GM19452 (cell line): ENCODE results near the gene BMF.
"Not testable (repeated sequence)": the region's sequence is repeated elsewhere in the genome, so short reads cannot be mapped to it uniquely, and the experiment has no call there.

Experiments
- ATAC-seq: cut with Tn5 transposase; IDR thresholded peaks from one replicate; pipeline ENCODE4 v1.9.1; 2021; ENCODE audit not compliant: unreplicated experiment

Gene BMF, protein sequence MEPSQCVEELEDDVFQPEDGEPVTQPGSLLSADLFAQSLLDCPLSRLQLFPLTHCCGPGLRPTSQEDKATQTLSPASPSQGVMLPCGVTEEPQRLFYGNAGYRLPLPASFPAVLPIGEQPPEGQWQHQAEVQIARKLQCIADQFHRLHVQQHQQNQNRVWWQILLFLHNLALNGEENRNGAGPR

GRCh38 chr15:40108855-40109735, at the start of gene BMF:
Gene BMF (minus strand): TSS chr15:40108879. CDS start chr15:40106086, 2,793 bp downstream.
- peak; percentile 56 for ATAC-seq

GRCh38 chr15:40157778-40158447, 49.2 kb upstream of the BMF start:
- no peak for ATAC-seq

DNA sequence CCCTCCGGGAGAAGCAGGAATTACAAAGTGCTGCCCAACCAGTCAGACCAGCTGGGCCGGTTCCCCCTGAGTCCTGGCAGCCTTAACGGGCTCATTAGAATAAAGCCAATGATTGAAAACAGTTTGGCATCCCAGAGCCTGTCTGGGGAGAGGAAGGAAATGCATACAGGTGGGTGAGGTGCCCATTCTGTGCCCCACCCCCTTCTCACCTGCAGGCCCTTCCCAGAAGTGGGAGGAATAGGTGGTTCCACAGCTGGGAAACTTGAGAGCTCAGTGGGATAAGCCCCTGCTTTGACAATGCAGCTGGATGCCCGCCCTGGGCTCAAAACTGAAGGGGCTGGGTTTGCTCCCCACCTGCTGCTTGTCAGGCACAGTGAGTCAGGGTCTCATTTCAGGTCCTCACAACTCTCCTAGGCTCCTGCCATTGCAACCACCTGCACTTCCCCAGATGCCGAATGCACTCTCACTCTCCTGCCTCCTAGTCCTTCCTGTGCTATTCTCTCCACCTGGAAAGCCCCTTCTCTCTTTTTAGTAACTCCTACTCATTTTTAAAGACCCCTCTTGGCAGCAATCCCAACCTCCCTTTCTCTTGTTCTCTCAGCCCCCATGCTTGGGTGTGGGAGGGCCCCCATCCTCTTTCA, 46.7 kb upstream of the BMF start:
- ATAC-seq, result no peak

- not testable (repeated sequence) for ATAC-seq
These were observed 46.1 kb upstream of the BMF start for GRCh38 chr15:40154821-40155220.

DNA sequence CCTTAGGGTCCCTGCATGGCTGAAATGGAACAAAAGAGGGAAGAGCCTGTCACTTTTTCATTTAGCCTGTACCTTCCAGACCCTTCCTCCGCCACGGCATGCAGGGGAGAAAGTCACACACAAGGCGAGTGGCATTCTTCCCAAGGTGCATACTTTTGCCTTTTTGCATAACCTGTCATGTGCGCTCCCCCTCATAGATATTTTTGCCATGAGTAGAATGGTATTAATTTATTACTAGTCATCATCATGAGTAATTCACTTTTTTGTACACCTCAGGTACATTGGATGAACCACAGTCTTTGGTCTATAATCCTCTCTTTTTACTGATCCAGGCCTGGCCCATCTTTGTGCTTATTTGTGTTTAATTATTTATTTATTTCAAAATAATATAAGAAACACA, 43.3 kb upstream of the BMF start:
- ATAC-seq, result no peak

GRCh38 chr15:40151499-40151898, 42.8 kb upstream of the BMF start:
- no peak for ATAC-seq

- no peak for ATAC-seq
These were observed 41.7 kb upstream of the BMF start for GRCh38 chr15:40150163-40150925.

DNA sequence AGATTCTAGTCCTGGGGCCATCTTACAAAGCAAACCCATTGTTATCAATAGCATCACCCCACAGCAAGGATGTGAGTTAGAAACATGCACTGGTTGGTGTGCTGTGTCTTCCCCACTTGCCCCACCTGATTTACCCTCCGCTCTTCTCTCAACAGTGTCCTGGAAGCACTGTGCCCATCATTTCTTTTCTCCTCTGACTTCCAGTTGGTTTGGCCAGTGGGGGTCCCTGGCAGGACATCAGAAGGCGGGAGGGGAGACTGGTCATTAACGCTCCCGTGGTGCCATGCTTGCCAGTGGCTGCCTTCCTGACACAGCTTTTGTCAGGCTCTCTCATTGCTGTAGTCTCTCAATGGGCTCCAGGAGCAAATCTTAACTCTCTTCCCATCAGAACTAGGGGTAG, 40.7 kb upstream of the BMF start:
- no peak for ATAC-seq

DNA sequence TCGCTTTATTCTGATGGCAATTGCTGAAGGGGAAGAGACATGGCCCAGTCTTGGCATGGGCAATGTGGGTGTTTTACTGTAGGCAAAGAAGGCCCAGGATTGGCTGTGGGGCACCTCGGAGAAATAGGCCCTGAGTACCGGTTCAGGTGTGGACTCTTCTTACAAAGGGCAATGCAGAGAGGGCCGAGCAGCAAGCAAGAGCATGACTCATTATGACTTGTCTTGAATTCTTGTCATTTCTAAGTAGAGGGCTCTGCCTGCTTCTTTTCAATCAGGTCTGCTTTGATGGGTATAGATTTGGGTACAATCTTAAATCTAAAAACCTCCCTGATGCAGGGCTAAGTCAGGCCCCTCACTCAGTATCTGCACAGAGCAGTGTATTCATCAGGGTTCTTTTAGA, 37.4 kb upstream of the BMF start:
- no peak for ATAC-seq

GRCh38 chr15:40142428-40142827, 33.7 kb upstream of the BMF start:
- ATAC-seq, result no peak

GRCh38 chr15:40138201-40138570, 29.5 kb upstream of the BMF start:
- not testable (repeated sequence) for ATAC-seq

GRCh38 chr15:40137303-40138200, 28.9 kb upstream of the BMF start:
- ATAC-seq, result no peak

- no peak for ATAC-seq
These were observed 28.0 kb upstream of the BMF start for GRCh38 chr15:40136470-40137302.

DNA sequence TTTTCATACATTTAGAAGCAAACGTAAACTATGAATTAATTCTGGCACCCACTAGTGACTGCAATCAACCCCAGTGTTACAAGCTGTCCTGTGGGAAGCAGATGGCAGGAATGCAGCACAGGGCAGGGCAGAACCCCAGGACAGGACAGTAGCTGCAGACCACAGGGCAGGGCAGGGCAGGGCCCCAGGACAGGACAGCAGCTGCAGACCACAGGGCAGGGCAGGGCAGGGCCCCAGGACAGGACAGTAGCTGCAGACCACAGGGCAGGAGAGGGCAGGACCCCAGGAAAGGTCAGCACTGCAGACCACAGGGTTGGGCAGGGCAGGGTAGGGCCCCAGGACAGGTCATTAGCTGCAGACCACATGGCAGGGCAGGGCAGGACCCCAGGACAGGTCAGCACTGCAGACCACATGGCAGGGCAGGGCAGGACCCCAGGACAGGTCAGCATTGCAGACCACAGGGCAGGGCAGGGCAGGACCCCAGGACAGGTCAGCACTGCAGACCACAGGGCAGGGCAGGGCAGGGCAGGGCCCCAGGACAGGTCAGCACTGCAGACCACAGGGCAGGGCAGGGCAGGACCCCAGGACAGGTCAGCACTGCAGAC, 27.3 kb upstream of the BMF start:
- ATAC-seq, result not testable (repeated sequence)

GRCh38 chr15:40134885-40135284, 26.2 kb upstream of the BMF start:
- ATAC-seq, result no peak

- ATAC-seq, result no peak
These were observed 24.9 kb upstream of the BMF start for GRCh38 chr15:40133544-40133943.

GRCh38 chr15:40130799-40131502, 22.3 kb upstream of the BMF start:
- ATAC-seq, result no peak

DNA sequence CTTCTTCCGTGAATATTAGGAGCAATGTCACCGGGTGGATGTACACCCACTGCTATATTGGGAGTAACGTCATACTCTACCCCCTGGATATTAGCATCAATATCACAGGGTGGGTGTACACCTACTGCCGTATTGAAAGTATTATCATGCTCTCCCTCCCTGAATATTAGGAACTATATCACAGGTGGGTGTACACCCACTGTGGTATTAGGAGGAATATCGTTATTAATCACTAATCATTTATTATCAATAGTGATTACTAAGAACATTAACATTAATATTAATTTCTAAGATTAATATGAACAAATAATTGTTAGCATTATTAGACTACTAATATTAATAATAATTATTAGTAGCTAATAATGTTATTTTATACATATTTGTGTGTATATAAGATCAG, 21.4 kb upstream of the BMF start:
- no peak for ATAC-seq
